Esophagus squamous epithelium (tissue), 4 donors: ENCODE results near the gene PMIS2.

ENCODE experiments used
- CTCF ChIP-seq, 6 experiments: fragments of 450-650 bp in 4 of 6; fragments of 200-600 bp in 2 of 6; sonication (generic) in 2 of 6; IDR thresholded peaks; one replicate each; pipeline ENCODE4 v1.5.1; 2016 to 2019; ENCODE audit warnings: antibody characterized with exemption in 6 of 6, mild to moderate bottlenecking in 4 of 6, moderate library complexity in 4 of 6
- POLR2A ChIP-seq, 4 donors: fragments of 450-650 bp; IDR thresholded peaks; one replicate each; pipeline ENCODE4 v1.6.1; 2017; ENCODE audit warnings: antibody characterized with exemption in 4 of 4, mild to moderate bottlenecking in 4 of 4, moderate library complexity in 3 of 4

- no peak for TF ChIP-seq CTCF (IDR thresholded peaks at IDR 0.05)
- TF ChIP-seq POLR2A (IDR thresholded peaks at IDR 0.05): no peak
These were observed 23.2 kb upstream of the PMIS2 start for GRCh38 chr19:35562776-35563175.
